ENCODE measurements around the gene KIF13A. TPM values are rescaled to one million over a fixed set of nuclear protein-coding genes. Genes with fewer than 3 reads are reported as not detected.
"Not testable (repeated sequence)": the region's sequence is repeated elsewhere in the genome, so short reads cannot be mapped to it uniquely, and the experiment has no call there.

KIF13A gene
- total RNA-seq, 1 experiment from 2014 or later = 52.7 TPM

- DNase-seq (ENCODE audit: low read depth in 1 of 2, low spot score in 2 of 2) = no peak
- no peaks in the 10 kb centered on the region for H3K36me3 ChIP-seq
- no peaks in the 10 kb centered on the region for H3K27me3 ChIP-seq (replicated peaks)
- H3K27ac ChIP-seq = no peak overlapping the region
- H3K9me3 ChIP-seq (replicated peaks) = no peaks in the 10 kb centered on the region
- peaks cover 33% of the 10 kb centered on the region for H3K4me1 ChIP-seq (replicated peaks)
- H3K4me3 ChIP-seq = no peak overlapping the region
These were observed 32.4 kb upstream of the KIF13A start for GRCh38 chr6:18019539-18020534.

GRCh38 chr6:18019133-18019532 lies 31.7 kb upstream of the KIF13A start:
- DNase-seq (ENCODE audit: low read depth in 1 of 2, low spot score in 2 of 2); H3K36me3 ChIP-seq; H3K9me3 ChIP-seq (replicated peaks); H3K4me3 ChIP-seq; H3K27ac ChIP-seq; H3K27me3 ChIP-seq (replicated peaks): not testable (repeated sequence)
- H3K4me1 ChIP-seq (replicated peaks) = peaks cover 33% of the 10 kb centered on the region

- no peak overlapping the region for H3K27ac ChIP-seq
- H3K4me1 ChIP-seq (replicated peaks) = peaks cover 15% of the 10 kb centered on the region
- DNase-seq (ENCODE audit: low read depth in 1 of 2, low spot score in 2 of 2) = no peak
- no peaks in the 10 kb centered on the region for H3K27me3 ChIP-seq (replicated peaks)
- no peaks in the 10 kb centered on the region for H3K36me3 ChIP-seq
- no peak overlapping the region for H3K4me3 ChIP-seq
- no peaks in the 10 kb centered on the region for H3K9me3 ChIP-seq (replicated peaks)
These were observed 29.3 kb upstream of the KIF13A start for GRCh38 chr6:18016698-18017097.

GRCh38 chr6:18016133-18016532 lies 28.7 kb upstream of the KIF13A start:
- peak in 1 of 2 experiments; percentile 18 for DNase-seq (ENCODE audit: low read depth in 1 of 2, low spot score in 2 of 2)
- Histone ChIP-seq H3K36me3 (no peaks in the 10 kb centered on the region), H3K4me1 (replicated peaks) (peaks cover 12% of the 10 kb centered on the region), H3K4me3 (no peak overlapping the region), H3K9me3 (replicated peaks) (no peaks in the 10 kb centered on the region), H3K27me3 (replicated peaks) (no peaks in the 10 kb centered on the region), H3K27ac (no peak overlapping the region)

GRCh38 chr6:18011287-18011686 lies 23.9 kb upstream of the KIF13A start:
- Histone ChIP-seq H3K9me3 (replicated peaks) (no peaks in the 10 kb centered on the region; the same call in 1 of the 2 replicates), H3K4me3 (no peak overlapping the region), H3K36me3 (no peaks in the 10 kb centered on the region), H3K27ac (no peak overlapping the region), H3K27me3 (replicated peaks) (no peaks in the 10 kb centered on the region), H3K4me1 (replicated peaks) (peaks cover 8% of the 10 kb centered on the region)
- DNase-seq (ENCODE audit: low read depth in 1 of 2, low spot score in 2 of 2) = no peak

- not testable (repeated sequence) for DNase-seq (ENCODE audit: low read depth in 1 of 2, low spot score in 2 of 2); H3K27me3 ChIP-seq (replicated peaks); H3K36me3 ChIP-seq; H3K27ac ChIP-seq; H3K4me3 ChIP-seq; H3K9me3 ChIP-seq (replicated peaks); H3K4me1 ChIP-seq (replicated peaks)
These were observed 23.1 kb upstream of the KIF13A start for GRCh38 chr6:18010540-18010939.

GRCh38 chr6:18004256-18004985 lies 17.0 kb upstream of the KIF13A start:
- Histone ChIP-seq H3K4me1 (replicated peaks) (no peaks in the 10 kb centered on the region), H3K36me3 (no peaks in the 10 kb centered on the region), H3K27me3 (replicated peaks) (no peaks in the 10 kb centered on the region), H3K4me3 (no peak overlapping the region), H3K27ac (no peak overlapping the region), H3K9me3 (replicated peaks) (no peaks in the 10 kb centered on the region; the same call in 1 of the 2 replicates)
- DNase-seq (ENCODE audit: low read depth in 1 of 2, low spot score in 2 of 2) = no peak

- no peaks in the 10 kb centered on the region; the same call in 1 of the 2 replicates for H3K9me3 ChIP-seq (replicated peaks)
- no peak overlapping the region for H3K27ac ChIP-seq
- no peak for DNase-seq (ENCODE audit: low read depth in 1 of 2, low spot score in 2 of 2)
- no peaks in the 10 kb centered on the region for H3K36me3 ChIP-seq
- H3K27me3 ChIP-seq (replicated peaks) = no peaks in the 10 kb centered on the region
- no peaks in the 10 kb centered on the region; the same call in 1 of the 2 replicates for H3K4me1 ChIP-seq (replicated peaks)
- no peak overlapping the region for H3K4me3 ChIP-seq
These were observed 12.0 kb upstream of the KIF13A start for GRCh38 chr6:17999425-17999824.

- H3K27ac ChIP-seq = no peak overlapping the region
- H3K9me3 ChIP-seq (replicated peaks) = no peaks in the 10 kb centered on the region; the same call in 1 of the 2 replicates
- DNase-seq (ENCODE audit: low read depth in 1 of 2, low spot score in 2 of 2) = no peak
- H3K4me1 ChIP-seq (replicated peaks) = peaks cover 9% of the 10 kb centered on the region
- H3K4me3 ChIP-seq = no peak overlapping the region
- H3K36me3 ChIP-seq = no peaks in the 10 kb centered on the region
- H3K27me3 ChIP-seq (replicated peaks) = no peaks in the 10 kb centered on the region
These were observed 11.0 kb upstream of the KIF13A start for GRCh38 chr6:17998442-17998841.

- Histone ChIP-seq H3K9me3 (replicated peaks) (no peaks in the 10 kb centered on the region; the same call in 1 of the 2 replicates), H3K27me3 (replicated peaks) (no peaks in the 10 kb centered on the region), H3K36me3 (no peaks in the 10 kb centered on the region), H3K4me3 (no peak overlapping the region), H3K27ac (no peak overlapping the region), H3K4me1 (replicated peaks) (peaks cover 12% of the 10 kb centered on the region)
- no peak for DNase-seq (ENCODE audit: low read depth in 1 of 2, low spot score in 2 of 2)
These were observed 10.6 kb upstream of the KIF13A start for GRCh38 chr6:17998003-17998402.

GRCh38 chr6:17995414-17995813 lies 8.0 kb upstream of the KIF13A start:
- H3K36me3 ChIP-seq = no peaks in the 10 kb centered on the region
- peaks cover 19% of the 10 kb centered on the region for H3K4me1 ChIP-seq (replicated peaks)
- H3K27me3 ChIP-seq (replicated peaks) = no peaks in the 10 kb centered on the region
- H3K4me3 ChIP-seq = no peak overlapping the region
- no peak for DNase-seq (ENCODE audit: low read depth in 1 of 2, low spot score in 2 of 2)
- H3K27ac ChIP-seq = no peak overlapping the region
- H3K9me3 ChIP-seq (replicated peaks) = no peaks in the 10 kb centered on the region; the same call in 1 of the 2 replicates

- DNase-seq (ENCODE audit: low read depth in 1 of 2, low spot score in 2 of 2) = no peak
- peak overlapping the region; percentile 75 for H3K27ac ChIP-seq
- H3K9me3 ChIP-seq (replicated peaks) = no peaks in the 10 kb centered on the region; the same call in 1 of the 2 replicates
These were observed 6.6 kb upstream of the KIF13A start for GRCh38 chr6:17994019-17994418.

GRCh38 chr6:17988422-17988944 lies 1.0 kb upstream of the KIF13A start:
- Histone ChIP-seq H3K9me3 (replicated peaks) (no peaks in the 10 kb centered on the region), H3K27me3 (replicated peaks) (no peaks in the 10 kb centered on the region), H3K36me3 (peaks cover 10% of the 10 kb centered on the region), H3K27ac (no peak overlapping the region), H3K4me3 (peak overlapping the region; percentile 93), H3K4me1 (replicated peaks) (peaks cover 32% of the 10 kb centered on the region)
- DNase-seq (ENCODE audit: low read depth in 1 of 2, low spot score in 2 of 2) = no peak

More at GRCh38 chr6:17994019-17994418, 6.6 kb upstream of the KIF13A start:
- Histone ChIP-seq H3K36me3 (no peaks in the 10 kb centered on the region), H3K27me3 (replicated peaks) (no peaks in the 10 kb centered on the region), H3K4me1 (replicated peaks) (peaks cover 19% of the 10 kb centered on the region), H3K4me3 (no peak overlapping the region)
